Kidney (tissue), 14 donors: ENCODE results near the gene OR5A2. TPM values are rescaled to one million over a fixed set of nuclear protein-coding genes. Genes with fewer than 3 reads are reported as not detected.

Experiments
- DNase-seq, 5 donors: peaks; one replicate each; pipeline ENCODE4 v3.0.0-alpha.2; 2013 to 2020
- FAIRE-seq: peaks from 2 replicates; lab custom pipeline; 2012; peaks lifted over from hg19 to GRCh38; lab: Jason Lieb, UNC
- H3K27ac ChIP-seq, 2 donors: one replicate each; pipeline ENCODE4 v1.7.0; 2013; ENCODE audit warnings: low read depth in 2 of 2, low read length in 2 of 2, inconsistent platforms in 1 of 2
- H3K27me3 ChIP-seq: one replicate; pipeline ENCODE4 v1.7.1; 2013; ENCODE audit warnings: low read length, inconsistent platforms; ENCODE audit not compliant: control insufficient read depth, insufficient read depth
- H3K36me3 ChIP-seq, 3 donors: one replicate each; pipeline versions ENCODE4 v1.7.0 to v1.7.1; 2013; ENCODE audit warnings: low read length in 3 of 3, control low read depth in 1 of 3, inconsistent platforms in 1 of 3; ENCODE audit not compliant: insufficient read depth in 3 of 3, control insufficient read depth in 2 of 3
- H3K4me1 ChIP-seq, 3 donors: one replicate each; pipeline versions ENCODE4 v1.7.0 to v1.7.1; 2013; ENCODE audit warnings: low read length in 3 of 3, inconsistent platforms in 1 of 3, low read depth in 1 of 3; ENCODE audit not compliant: control insufficient read depth in 2 of 3, insufficient read depth in 2 of 3
- H3K4me3 ChIP-seq, 3 donors: one replicate each; pipeline versions ENCODE4 v1.7.0 to v1.8.1; 2013; ENCODE audit warnings: low read length in 3 of 3, control low read depth in 1 of 3, inconsistent platforms in 1 of 3
- H3K9ac ChIP-seq, 3 donors: one replicate each; pipeline versions ENCODE4 v1.7.0 to v1.7.1; 2013; ENCODE audit warnings: low read length in 3 of 3, control low read depth in 1 of 3, inconsistent platforms in 1 of 3
- H3K9me3 ChIP-seq, 3 donors: one replicate each; pipeline versions ENCODE4 v1.7.0 to v1.7.1; 2013; ENCODE audit warnings: low read length in 3 of 3, control low read depth in 1 of 3, inconsistent platforms in 1 of 3; ENCODE audit not compliant: control insufficient read depth in 2 of 3, insufficient read depth in 1 of 3
- CTCF ChIP-seq: IDR thresholded peaks from 3 replicates; pipeline ENCODE4 v1.5.1; 2012; ENCODE audit warnings: mild to moderate bottlenecking, moderate library complexity, borderline replicate concordance; ENCODE audit not compliant: insufficient read depth; ENCODE audit errors: extremely low read depth
- intact Hi-C: fragments of 100-400 bp; cut with DNase I; formaldehyde crosslinking; loops from one replicate; pipeline ENCODE4 v1.11.1; 2022
- polyA plus RNA-seq: library from polyadenylated mRNA; stranded (reverse); fragments of 350-450 nt; fragmentation: Illumina TruSeq; extraction: RNeasy Lipid Tissue Mini Kit (QIAGEN cat#74804); gene quantifications from one replicate; pipeline ENCODE4 v1.2.3, GENCODE V29; 2014; ENCODE audit warnings: low read depth, low replicate concordance; ENCODE audit not compliant: insufficient read depth
- total RNA-seq: library from RNA; stranded (reverse); fragmentation: NEBNext Ultra II Directional; extraction: Animal tissue kit (Norgen Biotek cat#: 25700); gene quantifications from one replicate; pipeline ENCODE4 v1.2.1, GENCODE V29; 2021
- donor health status: control.
- donor health status: control.
- donor health status: control.
- donor health status: control.
- donor health status: control.
- donor health status: DM: yes; HTN: yes; CAD: no.
- donor health status: Normal renal cell carcinoma (clear cell type).

The OR5A2 gene
- total and polyA plus RNA-seq, 2 donors from 2014 or later, result not detected

- H3K9ac ChIP-seq, result no peak overlapping the region
- no peak overlapping the region for H3K4me3 ChIP-seq
- TF ChIP-seq CTCF, result no peak
- no peak overlapping the region for H3K27ac ChIP-seq
- no peaks in the 10 kb centered on the region for H3K9me3 ChIP-seq
- intact Hi-C loops, result no loop called here
- no peaks in the 10 kb centered on the region for H3K27me3 ChIP-seq
- no peak for FAIRE-seq
- H3K4me1 ChIP-seq, result no peaks in the 10 kb centered on the region
- H3K36me3 ChIP-seq, result no peaks in the 10 kb centered on the region
- DNase-seq, result no peak
Observed at GRCh38 chr11:59417023-59417422, 9.2 kb downstream of the OR5A2 start.

GRCh38 chr11:59416613-59417012 is 9.6 kb downstream of the OR5A2 start:
- Histone ChIP-seq H3K4me1 (no peaks in the 10 kb centered on the region), H3K9me3 (no peaks in the 10 kb centered on the region), H3K4me3 (no peak overlapping the region), H3K27me3 (no peaks in the 10 kb centered on the region), H3K9ac (no peak overlapping the region), H3K36me3 (no peaks in the 10 kb centered on the region), H3K27ac (no peak overlapping the region)
- FAIRE-seq (no peak), DNase-seq (no peak)
- no peak for TF ChIP-seq CTCF
- intact Hi-C loops, result no loop called here

DNA sequence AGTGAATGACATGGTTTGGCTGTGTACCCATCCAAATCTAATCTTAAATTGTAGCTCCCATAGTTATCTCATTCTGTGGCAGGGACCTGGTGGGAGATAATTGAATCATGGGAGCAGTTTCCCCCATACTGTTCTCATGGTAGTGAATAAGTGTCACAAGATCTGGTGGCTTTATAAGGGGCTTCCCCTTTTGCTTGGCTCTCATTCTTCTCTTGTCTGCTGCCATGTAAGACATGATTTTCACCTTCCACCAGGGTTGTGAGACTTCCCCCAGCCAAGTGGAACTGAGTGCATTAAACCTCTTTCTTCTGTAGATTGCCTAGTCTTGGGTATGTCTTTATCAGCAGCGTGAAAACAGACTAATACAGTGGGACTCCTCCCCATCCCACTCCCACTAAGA is 11.1 kb downstream of the OR5A2 start:
- Histone ChIP-seq H3K9me3 (peaks cover 0 to 3% (median 0%) of the 10 kb centered on the region in 3 donors), H3K4me1 (no peaks in the 10 kb centered on the region), H3K27me3 (no peaks in the 10 kb centered on the region), H3K9ac (no peak overlapping the region), H3K36me3 (no peaks in the 10 kb centered on the region), H3K27ac (no peak overlapping the region), H3K4me3 (no peak overlapping the region)
- no peak for TF ChIP-seq CTCF
- DNase-seq, result no peak
- FAIRE-seq, result no peak
- intact Hi-C loops, result no loop called here

GRCh38 chr11:59413646-59414045 is 12.6 kb downstream of the OR5A2 start:
- DNase-seq (no peak), FAIRE-seq (no peak)
- intact Hi-C loops, result no loop called here
- Histone ChIP-seq H3K36me3 (no peaks in the 10 kb centered on the region), H3K4me1 (no peaks in the 10 kb centered on the region), H3K9me3 (peaks cover 0 to 15% (median 0%) of the 10 kb centered on the region in 3 donors), H3K9ac (no peak overlapping the region), H3K27me3 (no peaks in the 10 kb centered on the region), H3K4me3 (no peak overlapping the region), H3K27ac (no peak overlapping the region)
- no peak for TF ChIP-seq CTCF
